Mesenchymal stem cell (in vitro differentiated cells and primary cell): Measurements from ENCODE around the gene BBS4.

Source experiments
- DNase-seq: peaks from one replicate; pipeline ENCODE4 v3.0.0-alpha.2; 2013
- H2AFZ ChIP-seq: one replicate; pipeline ENCODE4 v1.6.1; 2013; ENCODE audit warnings: low read depth, mild to moderate bottlenecking, control low read depth, inconsistent platforms, low read length, moderate library complexity
- H2AK5ac ChIP-seq: 2 replicates; pipeline ENCODE4 v1.6.1; 2013; ENCODE audit warnings: low read length, moderate library complexity, mild to moderate bottlenecking, inconsistent platforms; ENCODE audit not compliant: severe bottlenecking
- H2BK120ac ChIP-seq: one replicate; pipeline ENCODE4 v1.6.1; 2013; ENCODE audit warnings: low read depth, mild to moderate bottlenecking, inconsistent platforms, low read length, moderate library complexity
- H2BK12ac ChIP-seq, 2 experiments: one replicate each; pipeline ENCODE4 v1.6.1; 2013; ENCODE audit warnings: inconsistent platforms in 2 of 2, low read length in 2 of 2, mild to moderate bottlenecking in 2 of 2, moderate library complexity in 2 of 2, control low read depth in 1 of 2
- H2BK15ac ChIP-seq: one replicate; pipeline ENCODE4 v1.6.1; 2013; ENCODE audit warnings: mild to moderate bottlenecking, low read depth, inconsistent platforms; ENCODE audit not compliant: poor library complexity, severe bottlenecking
- H2BK5ac ChIP-seq: 2 replicates; pipeline ENCODE4 v1.6.1; 2013; ENCODE audit warnings: low read depth, mild to moderate bottlenecking, low read length, control low read depth, inconsistent platforms; ENCODE audit not compliant: poor library complexity, severe bottlenecking
- H3K14ac ChIP-seq, 2 experiments: one replicate each; pipeline ENCODE4 v1.6.1; 2013; ENCODE audit warnings: inconsistent platforms in 2 of 2, low read length in 2 of 2, control low read depth in 1 of 2, mild to moderate bottlenecking in 1 of 2, moderate library complexity in 1 of 2
- H3K18ac ChIP-seq, 2 experiments: one replicate each; pipeline ENCODE4 v1.6.1; 2013; ENCODE audit warnings: inconsistent platforms in 2 of 2, low read length in 2 of 2, control low read depth in 1 of 2, low read depth in 1 of 2, mild to moderate bottlenecking in 1 of 2
- H3K23ac ChIP-seq, 2 experiments: one replicate each; pipeline ENCODE4 v1.6.1; 2013; ENCODE audit warnings: inconsistent platforms in 2 of 2, low read length in 2 of 2, mild to moderate bottlenecking in 2 of 2, moderate library complexity in 2 of 2, control low read depth in 1 of 2
- H3K27ac ChIP-seq: 2 replicates; pipeline ENCODE4 v1.5.1; 2013; ENCODE audit warnings: mild to moderate bottlenecking, moderate library complexity, low read length, control low read depth, inconsistent platforms; ENCODE audit not compliant: poor library complexity, severe bottlenecking
- H3K27me3 ChIP-seq, 2 experiments: 2 replicates each; pipeline versions ENCODE4 v1.6.1 to v1.7.0; 2013; ENCODE audit warnings: low read length in 2 of 2, mild to moderate bottlenecking in 2 of 2, moderate library complexity in 2 of 2, control low read depth in 1 of 2, inconsistent platforms in 1 of 2; ENCODE audit not compliant: control insufficient read depth in 1 of 2, insufficient read depth in 1 of 2
- H3K36me3 ChIP-seq, 2 experiments: 2 replicates each; pipeline versions ENCODE4 v1.6.1 to v1.7.0; 2013; ENCODE audit warnings: low read length in 2 of 2, control low read depth in 1 of 2, inconsistent platforms in 1 of 2, low read depth in 1 of 2, mild to moderate bottlenecking in 1 of 2; ENCODE audit not compliant: insufficient read depth in 2 of 2, control insufficient read depth in 1 of 2
- H3K4ac ChIP-seq, 2 experiments: one replicate each; pipeline ENCODE4 v1.6.1; 2013; ENCODE audit warnings: inconsistent platforms in 2 of 2, low read length in 2 of 2, mild to moderate bottlenecking in 2 of 2, moderate library complexity in 2 of 2, control low read depth in 1 of 2, low read depth in 1 of 2
- H3K4me1 ChIP-seq: 2 replicates; pipeline ENCODE4 v1.6.1; 2013; ENCODE audit warnings: low read depth, low read length, control low read depth; ENCODE audit not compliant: control insufficient read depth, insufficient read depth
- H3K4me2 ChIP-seq: 2 replicates; pipeline ENCODE4 v1.6.1; 2013; ENCODE audit warnings: low read length, mild to moderate bottlenecking, inconsistent platforms; ENCODE audit not compliant: poor library complexity, severe bottlenecking
- H3K4me3 ChIP-seq, 2 experiments: 2 replicates each; pipeline versions ENCODE4 v1.5.1 to v1.7.0; 2013; ENCODE audit warnings: low read length in 2 of 2, mild to moderate bottlenecking in 2 of 2, control low read depth in 1 of 2, low read depth in 1 of 2; ENCODE audit not compliant: insufficient read depth in 1 of 2
- H3K79me1 ChIP-seq: replicated peaks from 2 replicates; pipeline ENCODE4 v1.6.1; 2013; ENCODE audit warnings: mild to moderate bottlenecking, control low read depth, low read length, inconsistent platforms; ENCODE audit not compliant: poor library complexity, severe bottlenecking
- H3K9ac ChIP-seq: 2 replicates; pipeline ENCODE4 v1.7.0; 2013; ENCODE audit warnings: mild to moderate bottlenecking, low read length, moderate library complexity
- H3K9me3 ChIP-seq: 2 replicates; pipeline ENCODE4 v1.7.0; 2013; ENCODE audit warnings: mild to moderate bottlenecking, low read length; ENCODE audit not compliant: control insufficient read depth
- H4K8ac ChIP-seq: one replicate; pipeline ENCODE4 v1.6.1; 2013; ENCODE audit warnings: inconsistent platforms, mild to moderate bottlenecking, low read length, moderate library complexity
- H4K91ac ChIP-seq: one replicate; pipeline ENCODE4 v1.6.1; 2013; ENCODE audit warnings: mild to moderate bottlenecking, low read length, inconsistent platforms
- WGBS: methylation state at CpG from one replicate; pipeline ENCODE4 v1.1.7; 2013; ENCODE audit warnings: mixed read lengths; 5-methylcytosine and 5-hydroxymethylcytosine counted together

Gene BBS4

GRCh38 chr15:72754096-72754495, 68.1 kb downstream of the BBS4 start:
- no peak for DNase-seq
- 100% methylated on average over 1 of the region's 6 CpGs for WGBS
- Histone ChIP-seq H3K27ac (no peak overlapping the region), H3K4me3 (no peak overlapping the region), H2BK15ac (no peak overlapping the region), H3K36me3 (peaks cover 33 to 68% of the 10 kb centered on the region in 2 experiments), H2BK12ac (no peak overlapping the region), H2BK5ac (no peak overlapping the region), H3K4ac (no peak overlapping the region), H3K27me3 (no peaks in the 10 kb centered on the region), H3K79me1 (peaks cover 20% of the 10 kb centered on the region), H3K4me1 (peaks cover 4% of the 10 kb centered on the region), H3K18ac (no peak overlapping the region), H2AFZ (no peak overlapping the region), H4K91ac (no peak overlapping the region), H3K4me2 (no peak overlapping the region), H2BK120ac (no peak overlapping the region), H3K14ac (no peak overlapping the region), H3K9me3 (no peaks in the 10 kb centered on the region), H3K9ac (no peak overlapping the region), H4K8ac (no peak overlapping the region), H3K23ac (no peak overlapping the region), H2AK5ac (no peak overlapping the region)

- Histone ChIP-seq H3K27me3 (no peaks in the 10 kb centered on the region), H2AK5ac (peak overlapping the region; percentile 70), H2BK5ac (no peak overlapping the region), H3K4me1 (peaks cover 2% of the 10 kb centered on the region), H2AFZ (no peak overlapping the region), H2BK120ac (no peak overlapping the region), H3K14ac (no peak overlapping the region), H3K9me3 (no peaks in the 10 kb centered on the region), H2BK12ac (no peak overlapping the region), H2BK15ac (no peak overlapping the region), H3K9ac (peak overlapping the region; percentile 74), H3K4ac (peak overlapping the region in 1 of 2 experiments; percentile 49), H3K27ac (peak overlapping the region; percentile 71), H3K79me1 (peaks cover 28% of the 10 kb centered on the region), H4K8ac (no peak overlapping the region), H3K4me2 (peak overlapping the region; percentile 19), H3K23ac (no peak overlapping the region), H3K18ac (no peak overlapping the region), H3K36me3 (peaks cover 36 to 65% of the 10 kb centered on the region in 2 experiments), H3K4me3 (peak overlapping the region in 1 of 2 experiments; percentile 54), H4K91ac (no peak overlapping the region)
- peak; percentile 97 for DNase-seq
- WGBS: 82% methylated on average over 3 of the region's 3 CpGs
Observed at GRCh38 chr15:72758182-72758581, 72.2 kb downstream of the BBS4 start.

GRCh38 chr15:72760590-72761260, 74.7 kb downstream of the BBS4 start:
- H3K79me1 ChIP-seq: peaks cover 26% of the 10 kb centered on the region
- peaks cover 2% of the 10 kb centered on the region for H3K4me1 ChIP-seq
- no peak overlapping the region for H2BK12ac ChIP-seq
- H2BK120ac ChIP-seq: no peak overlapping the region
- H3K9me3 ChIP-seq: no peaks in the 10 kb centered on the region
- H4K91ac ChIP-seq: no peak overlapping the region
- no peak overlapping the region for H3K14ac ChIP-seq
- no peak overlapping the region for H2AFZ ChIP-seq
- H2AK5ac ChIP-seq: no peak overlapping the region
- no peak overlapping the region for H3K27ac ChIP-seq
- H3K4me3 ChIP-seq: no peak overlapping the region
- no peaks in the 10 kb centered on the region for H3K27me3 ChIP-seq
- H3K23ac ChIP-seq: no peak overlapping the region
- no peak overlapping the region for H3K4ac ChIP-seq
- H3K36me3 ChIP-seq: peaks cover 26 to 62% of the 10 kb centered on the region in 2 experiments
- H3K9ac ChIP-seq: no peak overlapping the region
- H4K8ac ChIP-seq: no peak overlapping the region
- no peak overlapping the region for H2BK15ac ChIP-seq
- no peak overlapping the region for H3K4me2 ChIP-seq
- no peak overlapping the region for H2BK5ac ChIP-seq
- 95% methylated on average over 5 of the region's 5 CpGs for WGBS
- no peak overlapping the region for H3K18ac ChIP-seq
- DNase-seq: no peak

GRCh38 chr15:72764656-72765055, 78.6 kb downstream of the BBS4 start:
- Histone ChIP-seq H3K23ac (no peak overlapping the region), H3K4me2 (no peak overlapping the region), H2BK120ac (no peak overlapping the region), H3K27me3 (no peaks in the 10 kb centered on the region), H2AFZ (no peak overlapping the region), H3K9me3 (peaks cover 26% of the 10 kb centered on the region), H4K91ac (no peak overlapping the region), H3K27ac (no peak overlapping the region), H2AK5ac (no peak overlapping the region), H2BK12ac (no peak overlapping the region), H3K18ac (no peak overlapping the region), H3K4me1 (no peaks in the 10 kb centered on the region), H3K14ac (no peak overlapping the region), H3K9ac (no peak overlapping the region), H3K4ac (no peak overlapping the region), H2BK5ac (no peak overlapping the region), H3K79me1 (peaks cover 23% of the 10 kb centered on the region), H3K4me3 (no peak overlapping the region), H3K36me3 (peaks cover 28 to 87% of the 10 kb centered on the region in 2 experiments), H4K8ac (no peak overlapping the region), H2BK15ac (no peak overlapping the region)
- WGBS: 100% methylated on average over 2 of the region's 3 CpGs
- no peak for DNase-seq
